Dermis blood vessel endothelial cell (primary cell): ENCODE results near the gene MYL6B. TPM values are rescaled to one million over a fixed set of nuclear protein-coding genes. Genes with fewer than 3 reads are reported as not detected.

Experiments
- DNase-seq: peaks from one replicate; pipeline ENCODE4 v3.0.0; 2010
- total RNA-seq: library from RNA; depleted of rRNA; stranded (reverse); fragments of >200 nt; gene quantifications from 2 replicates; pipeline ENCODE4 v1.2.3, GENCODE V29; 2014

Gene MYL6B
- total RNA-seq, 1 donor from 2014 or later: 96.8 TPM

DNA sequence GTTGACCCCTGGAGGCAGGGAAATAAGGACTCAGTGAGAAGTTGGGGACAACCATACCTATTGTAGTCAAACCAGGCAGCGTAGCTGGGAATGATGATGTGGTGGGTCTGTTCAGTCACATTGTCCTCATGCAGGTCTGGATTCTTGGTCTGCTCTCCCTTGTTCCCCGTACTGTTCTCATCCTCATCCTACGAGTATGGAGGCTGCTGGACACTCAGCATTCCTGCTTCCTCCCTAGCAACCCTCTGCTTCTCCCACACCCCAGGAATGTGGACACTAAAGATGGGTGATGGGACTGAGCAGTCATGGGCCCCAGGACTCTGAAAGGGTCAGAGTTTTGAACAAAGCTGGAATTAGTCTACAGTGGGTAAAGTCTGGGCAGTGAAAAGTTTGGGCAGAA lies 26.0 kb downstream of the MYL6B start:
- no peak for DNase-seq

DNA sequence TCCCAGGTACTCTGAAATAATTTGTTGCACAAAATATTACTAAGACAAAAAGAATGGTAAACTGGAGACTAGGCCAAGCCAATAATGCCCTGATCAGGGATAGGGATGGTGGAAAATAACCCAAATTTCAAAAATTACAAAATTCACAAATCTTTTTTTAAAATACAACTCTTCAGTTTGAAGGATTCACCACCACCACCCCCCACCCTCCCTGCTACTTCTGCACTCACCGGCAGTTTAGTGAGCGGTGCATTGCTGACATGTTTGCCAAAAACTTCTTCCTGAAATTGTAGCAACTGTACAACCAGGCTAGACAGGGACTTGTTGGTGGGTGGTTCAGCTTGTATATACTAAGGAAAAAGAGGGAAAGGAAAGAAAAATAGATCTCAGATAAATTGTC lies 34.6 kb downstream of the MYL6B start:
- DNase-seq: no peak

DNA sequence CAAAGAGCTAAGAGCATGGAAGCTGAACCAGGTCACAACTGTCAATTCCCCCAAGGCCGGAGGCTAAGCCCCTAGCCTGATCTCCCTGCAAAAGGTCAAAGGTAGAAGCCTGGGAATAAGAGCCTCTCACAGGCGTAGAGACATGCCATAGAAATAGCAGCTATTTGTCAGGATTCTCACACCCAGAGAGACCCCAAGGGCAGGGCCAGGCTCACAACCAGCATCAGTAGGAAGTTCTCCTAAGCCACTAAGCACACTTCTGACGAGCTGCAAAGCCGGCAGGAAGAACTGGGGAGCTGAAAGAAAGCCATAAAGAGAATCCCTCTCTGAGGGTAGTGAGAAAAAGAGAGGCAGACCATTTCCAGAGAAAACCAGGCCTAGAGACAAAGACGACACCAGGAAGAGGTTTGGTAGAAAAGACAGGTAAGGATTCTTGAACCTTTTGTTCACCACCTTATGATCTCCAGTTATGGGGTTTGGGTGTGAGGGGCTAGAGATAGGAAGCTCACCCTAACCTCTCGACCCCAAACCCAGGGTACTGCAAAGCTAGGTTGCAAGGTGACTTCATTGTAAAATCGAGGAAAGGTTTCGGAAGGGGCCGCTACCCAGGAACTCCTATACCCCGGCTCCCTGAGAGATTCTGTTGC lies 35.9 kb downstream of the MYL6B start:
- DNase-seq: peak; percentile 25

DNA sequence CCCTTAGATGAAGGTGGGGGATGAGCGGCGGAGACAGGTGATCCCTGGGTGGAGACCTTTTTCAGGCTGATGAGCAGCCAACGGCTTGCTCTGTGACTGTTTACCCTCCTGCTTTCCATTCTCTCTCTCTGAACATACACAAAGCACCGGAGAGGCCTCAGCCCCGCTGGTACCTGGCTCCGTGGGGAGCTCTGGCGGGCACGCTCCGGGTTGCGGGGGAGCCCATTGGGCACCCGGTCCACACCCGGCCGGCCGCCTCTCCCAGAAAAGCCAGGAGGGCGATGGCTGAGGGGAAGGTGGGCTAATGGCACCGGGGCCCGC lies 36.4 kb downstream of the MYL6B start:
- no peak for DNase-seq

DNA sequence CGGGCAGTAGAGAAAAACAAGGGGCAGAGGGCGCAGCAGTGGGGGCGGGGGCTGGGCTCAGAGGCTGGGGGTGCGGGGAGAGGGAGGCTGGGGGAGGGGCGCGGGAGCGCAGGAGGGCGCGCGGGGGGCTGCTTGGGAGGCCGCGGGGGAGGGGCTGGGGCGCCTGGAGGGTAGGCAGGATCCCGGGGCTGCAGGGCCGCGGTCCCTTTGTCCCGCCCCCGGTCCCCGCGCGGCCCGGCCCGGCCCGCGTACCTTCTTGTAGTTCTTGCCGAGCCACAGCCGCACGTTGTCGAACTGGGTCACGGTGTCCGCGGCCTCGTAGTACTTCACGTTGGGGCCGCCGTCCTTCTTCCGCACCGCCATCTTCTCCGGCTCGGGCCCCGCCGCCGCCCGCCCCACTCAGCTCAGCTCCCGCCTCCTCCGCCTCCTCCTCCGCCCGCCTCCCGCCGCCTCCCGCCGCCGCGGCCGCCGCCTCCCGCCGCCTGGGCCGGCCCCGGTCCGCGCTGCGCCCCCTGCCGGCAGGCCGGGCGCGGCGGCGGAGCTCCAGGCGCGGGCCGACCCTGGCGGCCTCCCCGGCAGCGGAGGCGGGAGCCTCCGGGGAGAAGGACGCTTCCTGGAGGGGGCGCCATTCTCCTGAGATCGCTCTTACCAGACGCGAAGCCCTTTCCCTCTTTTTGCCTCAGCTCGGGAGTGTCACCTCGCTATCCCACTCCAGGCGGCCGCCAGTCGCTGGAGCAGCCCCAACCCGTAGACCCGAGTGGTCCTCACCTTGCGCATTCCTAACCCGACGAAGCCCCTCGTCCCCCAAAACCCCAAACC lies 36.9 kb downstream of the MYL6B start, which contains the start of gene SMARCC2:
SMARCC2 (minus strand) TSS at position 385 of the 819 bp plus-strand sequence; CDS start at position 363, 22 bp downstream.
- DNase-seq: peak; percentile 90

DNA sequence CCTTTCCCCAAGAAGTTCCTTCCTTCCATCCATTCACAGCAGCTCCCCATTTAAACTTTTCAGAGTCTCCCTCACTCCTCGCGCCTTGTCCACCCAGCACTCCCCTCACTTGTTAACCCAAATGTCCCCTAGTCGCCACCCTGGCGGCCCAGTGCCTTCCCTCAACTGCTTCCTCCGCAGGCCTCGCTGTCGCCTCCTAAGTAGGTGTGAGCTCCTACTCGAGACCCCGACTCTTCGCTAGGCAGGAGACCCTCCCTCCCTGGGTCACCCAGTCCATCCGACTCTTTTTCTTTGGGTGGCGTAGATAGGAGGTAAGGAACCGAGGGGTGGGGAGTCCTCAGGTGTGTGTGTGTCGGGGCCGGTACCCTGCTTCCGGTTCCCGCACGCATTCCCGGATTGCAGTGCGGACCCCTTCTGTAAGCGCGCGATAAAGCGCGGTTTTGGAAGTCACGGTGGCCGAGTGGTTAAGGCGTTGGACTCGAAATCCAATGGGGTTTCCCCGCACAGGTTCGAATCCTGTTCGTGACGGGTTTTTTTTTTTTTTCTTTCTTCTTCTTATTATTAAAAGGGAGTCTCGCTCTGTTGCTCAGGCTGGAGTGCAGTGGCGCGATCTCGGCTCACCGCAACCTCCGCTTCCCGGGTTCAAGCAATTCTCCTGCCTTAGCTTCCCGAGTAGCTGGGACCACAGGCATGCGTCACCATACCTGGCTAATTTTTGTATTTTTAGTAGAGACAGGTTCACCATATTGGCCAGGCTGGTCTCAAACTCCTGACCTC lies 37.7 kb downstream of the MYL6B start:
- DNase-seq: peak; percentile 89

DNA sequence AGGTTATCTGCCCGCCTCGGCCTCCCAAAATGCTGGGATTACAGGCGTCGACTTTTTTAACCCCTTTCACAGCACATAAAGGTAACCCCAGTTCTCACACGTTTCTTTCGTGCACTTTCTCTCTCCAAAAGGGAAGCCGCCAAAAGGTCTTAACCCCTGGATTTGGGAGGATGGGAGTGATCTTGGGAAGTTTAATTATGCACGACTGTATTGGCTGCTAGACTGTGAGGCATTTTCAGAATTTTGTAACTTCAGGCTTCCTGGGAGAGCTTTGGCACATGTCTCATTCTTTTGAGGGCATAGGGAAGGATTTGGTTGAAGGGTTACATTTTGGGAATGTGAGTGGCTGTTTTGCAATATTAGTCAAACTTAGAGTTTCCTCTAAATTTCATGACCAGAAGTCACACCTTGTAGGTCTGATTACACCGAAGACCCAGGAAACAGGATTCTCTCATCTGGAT lies 38.3 kb downstream of the MYL6B start:
- no peak for DNase-seq

DNA sequence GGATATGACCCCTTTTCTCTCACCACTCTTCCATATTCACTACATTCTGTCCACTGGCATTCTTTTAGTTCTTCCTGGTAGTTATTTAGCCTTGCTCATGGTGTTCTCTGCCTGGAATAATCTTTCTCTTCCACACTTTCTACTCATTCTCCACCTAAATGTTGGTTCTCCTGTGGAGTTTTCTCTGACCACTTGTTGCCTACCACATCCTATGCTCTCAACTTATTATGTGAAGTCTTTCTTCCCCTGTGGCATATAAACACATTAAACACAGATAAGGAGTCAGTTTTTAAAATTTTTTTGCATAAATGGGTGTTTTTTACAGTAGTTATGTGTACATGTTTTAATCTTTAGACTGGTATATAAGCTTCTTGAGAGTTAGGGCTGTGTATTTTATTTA lies 40.2 kb downstream of the MYL6B start:
- DNase-seq: no peak

DNA sequence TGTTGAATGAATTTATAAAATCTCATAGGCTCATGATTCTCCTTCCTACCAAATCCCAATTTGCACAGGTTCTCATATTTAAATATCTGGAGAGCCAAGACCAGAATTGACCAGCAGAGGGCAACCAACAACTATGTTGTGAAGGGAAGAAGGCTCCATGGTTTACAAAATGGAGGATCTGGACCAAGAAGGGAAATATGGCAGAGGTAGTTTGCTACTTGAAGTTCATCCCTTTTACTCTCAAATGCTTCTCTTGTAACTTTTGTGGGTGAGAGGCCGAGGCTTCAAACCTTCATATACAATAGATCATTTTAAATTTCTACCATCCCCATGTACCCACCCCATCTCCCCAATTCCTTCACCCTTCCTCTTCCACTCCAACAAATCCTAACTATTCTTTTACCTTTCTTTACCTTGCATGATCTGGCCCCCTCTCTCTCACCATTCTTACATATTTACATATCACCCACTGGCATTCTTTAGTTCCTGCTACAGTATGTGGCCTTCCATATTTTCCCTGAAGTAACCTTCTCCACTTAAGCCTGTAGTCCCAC lies 40.7 kb downstream of the MYL6B start:
- DNase-seq: peak; percentile 94

DNA sequence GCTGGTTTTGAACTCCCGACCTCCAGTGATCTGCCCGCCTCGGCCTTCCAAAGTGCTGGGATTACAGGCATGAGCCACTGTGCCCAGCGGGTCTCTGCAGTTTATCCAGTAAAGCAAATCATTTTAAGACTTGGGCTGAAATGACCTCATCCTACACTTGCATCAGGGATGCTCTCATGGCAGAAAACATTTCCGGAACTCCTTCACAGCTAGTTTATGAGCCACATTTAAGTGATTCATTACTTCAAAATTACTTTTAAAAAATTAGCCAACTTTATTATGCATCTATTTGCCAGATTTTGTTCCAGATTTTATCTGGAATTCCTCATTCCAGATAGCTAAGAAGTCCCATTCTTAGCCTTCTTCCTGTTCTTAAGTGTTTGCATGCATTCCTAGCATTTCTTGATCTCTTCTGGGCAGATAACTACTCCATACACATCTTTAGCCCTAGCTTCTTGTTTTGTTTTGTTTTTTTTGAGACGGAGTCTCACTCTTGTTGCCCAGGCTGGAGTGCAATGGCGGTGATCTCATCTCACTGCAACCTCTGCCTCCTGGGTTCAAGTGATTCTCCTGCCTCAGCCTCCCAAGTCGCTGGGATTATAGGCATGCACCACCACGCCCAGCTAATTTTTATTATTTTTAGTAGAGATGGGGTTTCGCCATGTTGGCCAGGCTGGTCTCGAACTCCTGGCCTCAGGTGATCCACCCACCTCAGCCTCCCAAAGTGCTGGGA lies 44.6 kb downstream of the MYL6B start:
- DNase-seq: peak; percentile 94

DNA sequence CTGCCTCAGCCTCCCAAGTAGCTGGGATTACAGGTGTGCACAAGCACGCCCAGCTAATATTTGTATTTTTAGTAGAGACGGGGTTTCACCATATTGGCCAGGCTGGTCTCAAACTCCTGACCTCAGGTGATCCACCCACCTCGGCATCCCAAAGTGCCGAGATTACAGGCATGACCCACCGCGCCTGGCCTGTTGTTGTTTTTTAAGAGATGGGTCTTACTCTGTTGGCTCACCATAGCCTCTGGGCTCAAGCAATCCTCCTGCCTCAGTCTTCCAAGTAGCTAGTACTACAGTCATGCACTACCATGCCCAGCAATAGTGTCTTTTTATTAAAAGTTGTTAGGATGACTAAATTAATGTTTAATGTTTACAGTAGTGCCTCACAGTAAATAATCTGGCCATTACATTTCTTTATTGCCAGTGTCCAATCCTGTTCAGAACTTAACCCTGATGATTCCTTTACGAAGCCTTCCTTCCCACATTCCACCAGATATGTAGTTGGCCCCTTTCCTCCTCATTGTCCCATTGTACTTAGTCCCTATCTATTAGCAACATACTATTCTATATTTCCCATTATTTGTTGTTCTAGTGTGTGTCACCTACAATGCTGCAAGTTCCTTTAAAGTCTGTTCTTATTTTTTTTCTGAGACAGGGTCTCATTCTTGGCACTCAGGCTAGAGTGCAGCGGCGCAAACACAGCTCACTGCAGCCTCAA lies 45.7 kb downstream of the MYL6B start:
- DNase-seq: peak; percentile 86

DNA sequence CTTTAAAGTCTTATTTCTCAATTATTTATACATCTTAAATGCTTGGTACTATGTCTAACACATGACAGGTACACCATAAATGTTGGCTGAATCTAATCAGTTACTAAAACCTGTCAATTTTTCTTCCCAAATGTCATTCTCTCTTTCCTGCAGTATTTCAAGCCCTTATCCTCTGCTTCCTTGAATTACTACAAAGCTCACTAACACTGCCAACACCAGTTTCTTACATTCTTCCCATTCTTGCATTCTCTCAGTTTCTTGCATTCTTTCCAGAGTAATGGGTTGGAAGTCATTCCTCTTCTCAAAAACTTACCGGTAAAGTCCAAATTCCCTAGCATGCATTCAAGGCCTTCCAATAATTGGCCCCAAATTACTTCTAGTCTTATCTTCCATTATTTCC lies 46.4 kb downstream of the MYL6B start:
- peak; percentile 21 for DNase-seq

DNA sequence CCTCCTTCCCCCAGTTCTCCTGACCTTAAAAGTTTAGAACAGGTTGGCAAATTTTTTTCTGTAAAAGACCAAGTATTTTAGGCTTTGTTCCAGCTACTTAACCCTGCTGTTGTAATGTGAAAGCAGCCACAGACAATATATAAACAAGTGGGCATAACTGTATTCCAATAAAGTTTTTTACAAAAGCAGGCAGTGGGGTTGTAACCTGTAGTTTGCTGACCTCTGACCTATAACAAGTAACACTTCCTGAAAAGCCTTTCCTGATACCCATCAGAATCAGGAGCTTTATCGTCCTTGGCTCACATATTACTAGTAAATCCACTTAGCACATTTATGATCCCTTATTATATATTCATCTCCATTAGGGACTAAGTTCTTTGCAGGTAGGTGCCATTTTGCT lies 50.0 kb downstream of the MYL6B start:
- DNase-seq: peak; percentile 20

DNA sequence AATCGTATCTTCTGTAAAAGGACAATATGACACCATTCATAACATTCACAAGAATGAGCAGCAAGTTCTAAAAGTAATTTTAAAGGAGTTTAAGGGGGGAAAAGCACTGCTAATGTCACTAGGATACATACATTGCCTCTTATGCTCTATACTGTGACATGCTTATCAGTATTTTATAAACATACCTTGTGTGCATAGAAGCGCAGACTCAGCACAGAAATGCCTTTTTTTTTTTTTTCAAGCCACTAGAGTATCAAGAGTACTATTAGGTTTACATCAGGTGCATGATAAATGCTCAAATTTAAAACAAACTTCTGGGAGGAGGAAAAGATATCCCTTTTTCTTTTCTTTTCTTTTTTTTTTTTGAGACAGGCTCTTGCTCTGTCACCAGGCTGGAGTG lies 50.5 kb downstream of the MYL6B start:
- no peak for DNase-seq

DNA sequence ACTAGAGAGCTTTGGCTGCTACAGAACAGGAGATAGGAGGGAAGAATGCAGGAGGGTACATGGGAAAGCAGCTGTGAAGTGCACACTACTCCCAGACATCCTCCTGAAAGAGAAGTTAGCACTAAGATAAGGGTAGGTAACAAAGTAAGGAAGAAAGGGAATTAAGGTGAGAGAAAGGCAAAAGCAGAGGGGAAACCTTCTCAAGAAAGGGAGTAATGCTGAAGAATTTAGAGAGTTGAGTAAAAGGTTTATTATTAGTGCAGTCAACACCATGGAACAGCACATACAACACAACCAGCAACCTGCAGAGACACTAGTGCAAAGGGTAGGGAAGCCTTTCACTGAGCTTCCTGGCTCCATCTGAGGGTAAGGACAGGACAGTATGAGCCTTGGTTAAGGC lies 51.9 kb downstream of the MYL6B start:
- DNase-seq: no peak

DNA sequence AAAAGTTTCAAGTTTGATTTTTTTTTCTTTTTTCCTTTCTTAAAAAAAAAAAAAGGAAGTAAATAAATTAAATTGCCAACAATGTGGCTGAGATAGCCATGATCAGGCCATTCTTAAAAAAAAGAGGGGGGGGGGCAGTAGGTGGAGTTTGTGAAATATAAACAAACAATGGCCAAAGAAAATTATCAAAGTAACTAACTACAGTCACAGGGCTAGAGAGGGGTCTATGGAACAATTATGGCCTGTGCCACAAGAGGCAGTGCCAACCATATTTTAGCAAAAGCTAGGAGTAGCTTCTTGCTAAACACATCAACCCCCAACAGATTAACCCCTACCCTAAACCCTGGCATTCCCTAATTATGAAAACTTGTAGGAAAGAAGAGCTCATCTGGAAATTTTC lies 53.1 kb downstream of the MYL6B start:
- DNase-seq: peak; percentile 39

DNA sequence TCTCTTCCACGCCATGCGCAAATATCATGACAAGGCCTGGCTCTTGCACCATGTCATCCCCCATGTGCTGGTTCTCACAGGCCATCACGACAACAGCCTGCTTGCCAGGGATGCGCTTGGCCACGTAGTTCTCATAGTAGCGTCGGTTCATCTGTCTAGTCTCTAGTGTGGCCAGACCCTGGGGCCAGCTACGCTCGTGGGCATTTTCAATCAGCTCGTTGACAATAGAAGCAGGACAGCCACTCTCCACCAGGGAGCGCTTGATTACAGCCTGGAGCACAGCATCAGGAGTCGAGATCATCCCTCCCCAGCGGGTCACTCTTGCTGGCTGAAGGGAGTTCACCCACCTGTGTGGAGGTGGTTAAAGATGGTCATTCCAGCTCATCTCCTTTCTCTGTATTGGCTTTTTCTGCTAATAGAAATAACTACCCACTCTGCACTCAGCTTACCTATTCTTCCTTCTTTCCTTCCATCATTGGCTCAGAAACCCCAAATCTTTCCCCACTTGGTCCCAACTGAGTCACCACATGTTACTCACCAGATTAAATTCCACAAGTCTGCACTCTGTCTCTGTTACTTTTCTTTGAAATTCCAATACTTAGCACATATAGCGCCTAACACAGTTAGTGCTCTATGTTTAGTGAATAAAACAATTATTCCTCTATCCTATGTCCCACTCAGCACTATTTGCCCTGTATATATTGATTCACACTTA lies 54.2 kb downstream of the MYL6B start:
- DNase-seq: peak; percentile 79
